Measurements from ENCODE around the gene LUM.

DNA sequence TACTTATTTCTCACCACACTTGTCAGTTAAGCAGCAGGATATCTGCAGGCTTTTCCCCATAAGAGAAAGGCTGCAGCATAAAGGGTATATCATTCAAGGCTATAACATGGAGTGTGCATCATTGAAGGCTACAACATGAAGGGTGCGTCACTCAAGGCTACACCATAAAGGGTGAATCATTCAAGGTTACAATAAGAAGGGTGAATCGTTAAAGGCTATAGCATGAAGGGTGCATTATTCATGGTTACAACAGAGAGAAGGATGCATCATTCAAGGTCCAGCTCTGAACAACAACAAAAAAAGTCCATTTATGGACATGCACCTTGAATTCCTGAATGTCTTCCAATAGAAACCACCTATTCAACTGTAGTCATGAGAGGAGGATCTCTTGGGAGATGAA, 32.8 kb upstream of the LUM start:
- no peak for TF ChIP-seq CTCF (IDR thresholded peaks at IDR 0.05)
- no peak for TF ChIP-seq RFX5 (IDR thresholded peaks at IDR 0.05; ENCODE audit: low read length)
- no peak for TF ChIP-seq REST (IDR thresholded peaks at IDR 0.05; ENCODE audit: low read depth, low read length)
- TF ChIP-seq, protein P1, sequence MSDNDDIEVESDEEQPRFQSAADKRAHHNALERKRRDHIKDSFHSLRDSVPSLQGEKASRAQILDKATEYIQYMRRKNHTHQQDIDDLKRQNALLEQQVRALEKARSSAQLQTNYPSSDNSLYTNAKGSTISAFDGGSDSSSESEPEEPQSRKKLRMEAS (IDR thresholded peaks at IDR 0.05; ENCODE audit: low read depth): no peak
- no peak for TF ChIP-seq SMC3 (IDR thresholded peaks at IDR 0.05; ENCODE audit: low read depth, low read length)
- no peak for TF ChIP-seq TCF12 (IDR thresholded peaks at IDR 0.05)
- TF ChIP-seq EZH2phosphoT487 (IDR thresholded peaks at IDR 0.05; ENCODE audit: borderline replicate concordance, low read depth): no peak
- TF ChIP-seq JUND (IDR thresholded peaks at IDR 0.05): no peak
- no peak for TF ChIP-seq EP300 (IDR thresholded peaks at IDR 0.05; ENCODE audit: borderline replicate concordance in 1 of 2, low read depth in 1 of 2, low read length in 1 of 2)
- TF ChIP-seq ZBTB33 (IDR thresholded peaks at IDR 0.05; ENCODE audit: borderline replicate concordance, low read depth): no peak
- no peak for TF ChIP-seq CHD2 (IDR thresholded peaks at IDR 0.05; ENCODE audit: low read length, partially characterized antibody)
- TF ChIP-seq POLR2AphosphoS5 (IDR thresholded peaks at IDR 0.05; ENCODE audit: low read depth, low read length): no peak
- TF ChIP-seq RAD21 (IDR thresholded peaks at IDR 0.05; ENCODE audit: low read length): no peak
- no peak for TF ChIP-seq FOXM1 (IDR thresholded peaks at IDR 0.05; ENCODE audit: low read depth)
